HT1080 (cell line): ENCODE data around the gene VSTM5. TPM values are rescaled to one million over a fixed set of nuclear protein-coding genes. Genes with fewer than 3 reads are reported as not detected.
"Not testable (repeated sequence)": the region's sequence is repeated elsewhere in the genome, so short reads cannot be mapped to it uniquely, and the experiment has no call there.

ENCODE experiments used
- DNase-seq: peaks from one replicate; pipeline ENCODE4 v3.0.0-alpha.2; 2015; ENCODE audit warnings: low read depth
- small RNA-seq: library from RNA; depleted of rRNA; stranded (forward); fragments of <200 nt; gene quantifications from one replicate; pipeline ENCODE3, GENCODE V24; 2014
- total RNA-seq: library from RNA; depleted of rRNA; stranded (reverse); fragments of >200 nt; shearing (Covaris generic); gene quantifications from 2 replicates; pipeline ENCODE4 v1.2.3, GENCODE V29; 2014; rRNA removed

VSTM5 gene
- total RNA-seq, 1 experiment from 2014 or later = not detected

GRCh38 chr11:93801366-93801765, 49.1 kb downstream of the VSTM5 start:
- no peak for DNase-seq

- DNase-seq = no peak
These were observed 53.8 kb downstream of the VSTM5 start for GRCh38 chr11:93796441-93797231.

GRCh38 chr11:93791493-93791892, 58.9 kb downstream of the VSTM5 start:
- no peak for DNase-seq

GRCh38 chr11:93784935-93785360, 65.5 kb downstream of the VSTM5 start:
- no peak for DNase-seq

- DNase-seq = peak; percentile 91
These were observed 66.1 kb downstream of the VSTM5 start, which contains the start of gene MED17 for GRCh38 chr11:93784145-93784934. Gene MED17, plus strand, starts transcription at chr11:93784282. Its CDS starts 232 bp downstream, at chr11:93784514.

GRCh38 chr11:93783765-93784144, 66.7 kb downstream of the VSTM5 start:
- no peak for DNase-seq

- no peak for DNase-seq
These were observed 67.1 kb downstream of the VSTM5 start for GRCh38 chr11:93783362-93783761.

GRCh38 chr11:93775289-93775688, 75.1 kb downstream of the VSTM5 start:
- peak; percentile 30 for DNase-seq

GRCh38 chr11:93774560-93774959, 75.9 kb downstream of the VSTM5 start:
- not testable (repeated sequence) for DNase-seq

GRCh38 chr11:93773601-93774200, 76.7 kb downstream of the VSTM5 start:
- DNase-seq = no peak

GRCh38 chr11:93773045-93773477, 77.4 kb downstream of the VSTM5 start:
- no peak for DNase-seq

GRCh38 chr11:93772123-93772522, 78.3 kb downstream of the VSTM5 start:
- no peak for DNase-seq

GRCh38 chr11:93770160-93770559, 80.3 kb downstream of the VSTM5 start:
- no peak for DNase-seq

Small RNA genes within 50 kb of the gene (small RNA-seq; reads per million reads assigned to genes)
- not detected for gene RF00019

Other genes with a start within 250 kb of the VSTM5 start
- gene CEP295, start 188.9 kb downstream of the VSTM5 start, total RNA-seq = 11.7 and 15.2 TPM in 2 replicates
- gene TAF1D, start 109.1 kb downstream of the VSTM5 start, total RNA-seq = 118 and 126 TPM in 2 replicates
- gene C11orf54, start 108.9 kb downstream of the VSTM5 start, total RNA-seq = 9.6 and 16.3 TPM in 2 replicates
- gene MED17, start 66.3 kb downstream of the VSTM5 start, total RNA-seq = 26.8 and 28.6 TPM in 2 replicates
- gene HEPHL1, start 170.7 kb upstream of the VSTM5 start, total RNA-seq = 0.06 TPM in 1 of 2 replicates, not detected in the other